HCT116 (cell line): ENCODE measurements around the gene BNC2. TPM values are rescaled to one million over a fixed set of nuclear protein-coding genes. Genes with fewer than 3 reads are reported as not detected.

Source experiments
- ATAC-seq: fragments of 200-7000 bp; cut with Tn5 transposase; 2 replicates; pipeline ENCODE4 v1.9.1; 2020; ENCODE audit warnings: mild to moderate bottlenecking, moderate library complexity
- BruUV-seq: library from RNA; stranded (reverse); fragments of 400-500 nt; replicated peaks from 2 replicates; lab custom pipeline; 2021; lab: Mats Ljungman, UMichigan
- CTCF ChIA-PET: fragments of 300-600 bp; sonication (Branson Sonifier 250); formaldehyde crosslinking; loops from one replicate; lab custom pipeline; 2021; ENCODE audit warnings: antibody characterized with exemption; lab: Charles Lee
- POLR2A ChIA-PET: fragments of 300-600, 350-600 bp; sonication (Branson Sonifier 250); formaldehyde crosslinking; loops from one replicate; lab custom pipeline; 2021; ENCODE audit warnings: antibody characterized with exemption; lab: Charles Lee
- RAD21 ChIA-PET, 2 experiments: fragments of 300-600 bp; sonication (Branson Sonifier 250); formaldehyde crosslinking; loops; one replicate each; lab custom pipeline; 2023; ENCODE audit warnings: low total read pairs in 2 of 2; ENCODE audit not compliant: uncharacterized antibody in 2 of 2, unreplicated experiment in 2 of 2, low non-redundant PET in 1 of 2; lab: Charles Lee
- DNase-seq: peaks from one replicate; pipeline ENCODE4 v3.0.0-alpha.2; 2010; ENCODE audit warnings: low read depth, low spot score
- H2AFZ ChIP-seq: fragments of 200-600 bp; shearing (Covaris generic), sonication (generic); 2 replicates; pipeline ENCODE4 v1.6.1; 2017; ENCODE audit warnings: low read depth, mixed run types, mixed read lengths, antibody characterized with exemption, low read length; ENCODE audit not compliant: poor library complexity, severe bottlenecking
- H3K27ac ChIP-seq: 2 replicates; pipeline ENCODE4 v1.5.1; 2012; ENCODE audit warnings: low read depth, low read length
- H3K27me3 ChIP-seq: fragments of 200-600 bp; sonication (generic); 2 replicates; pipeline ENCODE4 v1.6.1; 2016; ENCODE audit warnings: mixed run types, low read length, mixed read lengths; ENCODE audit not compliant: insufficient read depth
- H3K36me3 ChIP-seq, 2 experiments: fragments of 200-500 bp in 1 of 2; fragments of 200-600 bp in 1 of 2; sonication (Bioruptor generic) in 1 of 2; sonication (generic) in 1 of 2; 2 replicates each; pipeline versions ENCODE4 v1.5.1 to v1.6.1; 2014 to 2016; ENCODE audit warnings: low read length in 2 of 2, inconsistent platforms in 1 of 2, mixed read lengths in 1 of 2, mixed run types in 1 of 2; ENCODE audit not compliant: insufficient read depth in 2 of 2, control insufficient read depth in 1 of 2
- H3K4me1 ChIP-seq, 2 experiments: fragments of 200-600 bp in 1 of 2; sonication (generic) in 1 of 2; 2 replicates each; pipeline versions ENCODE4 v1.5.1 to v1.6.1; 2012 to 2017; ENCODE audit warnings: low read length in 2 of 2, inconsistent platforms in 1 of 2, mild to moderate bottlenecking in 1 of 2, mixed read lengths in 1 of 2, mixed run types in 1 of 2, moderate library complexity in 1 of 2; ENCODE audit not compliant: insufficient read depth in 2 of 2, control insufficient read depth in 1 of 2
- H3K4me2 ChIP-seq: fragments of 200-600 bp; sonication (generic); 2 replicates; pipeline ENCODE4 v1.6.1; 2017; ENCODE audit warnings: mixed run types, low read length, mixed read lengths
- H3K4me3 ChIP-seq, 2 experiments: fragments of 200-600 bp in 1 of 2; sonication (generic) in 1 of 2; replicated peaks in 1 of 2; 2 replicates each; pipeline ENCODE4 v1.5.1; 2011 to 2016; ENCODE audit warnings: low read length in 2 of 2, control low read depth in 1 of 2, low read depth in 1 of 2, mild to moderate bottlenecking in 1 of 2, mixed read lengths in 1 of 2, mixed run types in 1 of 2
- H3K79me2 ChIP-seq: fragments of 200-600 bp; sonication (generic); 2 replicates; pipeline ENCODE4 v1.6.1; 2017; ENCODE audit warnings: mild to moderate bottlenecking, mixed run types, low read length, moderate library complexity, mixed read lengths; ENCODE audit not compliant: insufficient read depth
- H3K9ac ChIP-seq: fragments of 200-600 bp; sonication (generic); 2 replicates; pipeline ENCODE4 v1.6.1; 2016; ENCODE audit warnings: low read length, mixed read lengths
- H3K9me2 ChIP-seq: fragments of 200-600 bp; sonication (generic), shearing (Covaris generic); 2 replicates; pipeline ENCODE4 v1.6.1; 2017; ENCODE audit warnings: mixed run types, mild to moderate bottlenecking, moderate library complexity; ENCODE audit not compliant: insufficient read depth
- H3K9me3 ChIP-seq, 2 experiments: fragments of 200-500 bp in 1 of 2; fragments of 200-600 bp in 1 of 2; sonication (Bioruptor generic) in 1 of 2; sonication (generic) in 1 of 2; 2 replicates each; pipeline ENCODE4 v1.6.1; 2014 to 2017; ENCODE audit warnings: low read length in 2 of 2, mixed read lengths in 2 of 2, inconsistent platforms in 1 of 2, low read depth in 1 of 2, mild to moderate bottlenecking in 1 of 2, mixed run types in 1 of 2, moderate library complexity in 1 of 2; ENCODE audit not compliant: control insufficient read depth in 1 of 2, insufficient read depth in 1 of 2
- H4K20me1 ChIP-seq: fragments of 200-600 bp; sonication (generic), shearing (Covaris generic); 2 replicates; pipeline ENCODE4 v1.6.1; 2017; ENCODE audit warnings: mixed run types, mild to moderate bottlenecking, moderate library complexity; ENCODE audit not compliant: insufficient read depth
- ATF3 ChIP-seq: IDR thresholded peaks from 2 replicates; pipeline ENCODE4 v1.6.1; 2012
- EZH2 ChIP-seq: fragments of 200-600 bp; sonication (generic); IDR thresholded peaks from 2 replicates; pipeline ENCODE4 v1.6.1; 2017; ENCODE audit warnings: antibody characterized with exemption, mixed run types
- EZH2phosphoT487 ChIP-seq: fragments of 200-600 bp; IDR thresholded peaks from 2 replicates; pipeline ENCODE4 v1.6.1; 2018; ENCODE audit warnings: antibody characterized with exemption, borderline replicate concordance
- RAD21 ChIP-seq: IDR thresholded peaks from 2 replicates; pipeline ENCODE4 v1.6.1; 2012; ENCODE audit warnings: low read depth, mild to moderate bottlenecking
- SIN3A ChIP-seq: IDR thresholded peaks from 2 replicates; pipeline ENCODE4 v1.6.1; 2012; ENCODE audit warnings: low read depth
- TCF7L2 ChIP-seq: IDR thresholded peaks from 2 replicates; pipeline ENCODE4 v1.7.0; 2011; ENCODE audit warnings: borderline replicate concordance, inconsistent platforms; ENCODE audit not compliant: insufficient read depth, insufficient read length; ENCODE audit errors: extremely low read depth
- YY1 ChIP-seq: IDR thresholded peaks from 2 replicates; pipeline ENCODE4 v1.6.1; 2011; ENCODE audit warnings: low read length, low read depth, moderate library complexity, mild to moderate bottlenecking; ENCODE audit not compliant: insufficient replicate concordance; ENCODE audit errors: extremely low read depth
- ZBTB33 ChIP-seq: IDR thresholded peaks from 2 replicates; pipeline ENCODE4 v1.6.1; 2011; ENCODE audit warnings: mild to moderate bottlenecking, low read length, moderate library complexity; ENCODE audit not compliant: insufficient replicate concordance; ENCODE audit errors: extremely low read depth
- ZFX ChIP-seq: fragments of 450-650 bp; IDR thresholded peaks from 2 replicates; pipeline ENCODE4 v1.6.1; 2017
- intact Hi-C: fragments of 100-400 bp; cut with micrococcal nuclease; formaldehyde crosslinking; loops from 2 replicates; pipeline ENCODE4 v1.10.0; 2022
- total RNA-seq: library from RNA; stranded (reverse); gene quantifications from one replicate; pipeline ENCODE4 v1.2.1, GENCODE V29; 2021; ENCODE audit not compliant: unreplicated experiment

Gene BNC2
- total RNA-seq, 1 experiment from 2014 or later, result 0.37 TPM

- ATAC-seq (no peak), DNase-seq (no peak)
- H4K20me1 ChIP-seq, result no peaks in the 10 kb centered on the region
- intact Hi-C loops, result no loop called here
- no peak overlapping the region for H2AFZ ChIP-seq
- POLR2A ChIA-PET, result no interaction called here
- no peak overlapping the region for H3K4me2 ChIP-seq
- no peak for TF ChIP-seq YY1
- TF ChIP-seq SIN3A, result no peak
- no peak for TF ChIP-seq ZBTB33
- TF ChIP-seq ATF3, result no peak
- no peak for TF ChIP-seq ZFX
- no peak for TF ChIP-seq EZH2
- BruUV-seq, result no TSS peak
- no peaks in the 10 kb centered on the region for H3K36me3 ChIP-seq
- H3K9ac ChIP-seq, result no peak overlapping the region
- H3K4me1 ChIP-seq, result no peaks in the 10 kb centered on the region
- CTCF ChIA-PET, result no interaction called here
- no peaks in the 10 kb centered on the region for H3K27me3 ChIP-seq
- no peak overlapping the region for H3K4me3 ChIP-seq
- no peaks in the 10 kb centered on the region for H3K9me2 ChIP-seq
- no peaks in the 10 kb centered on the region for H3K9me3 ChIP-seq
- H3K27ac ChIP-seq, result no peak overlapping the region
- H3K79me2 ChIP-seq, result no peaks in the 10 kb centered on the region
- RAD21 ChIA-PET, result no interaction called here
Measured at GRCh38 chr9:16676519-16676918, 194.0 kb downstream of the BNC2 start.

GRCh38 chr9:16675131-16675530 lies 195.3 kb downstream of the BNC2 start:
- CTCF ChIA-PET, result no interaction called here
- RAD21 ChIA-PET, result no interaction called here
- no peak for DNase-seq
- no peak overlapping the region for H2AFZ ChIP-seq
- POLR2A ChIA-PET, result no interaction called here
- intact Hi-C loops, result no loop called here
- no peaks in the 10 kb centered on the region for H3K27me3 ChIP-seq
- no peaks in the 10 kb centered on the region for H3K9me2 ChIP-seq
- TF ChIP-seq RAD21, result no peak
- TF ChIP-seq SIN3A, result no peak
- TF ChIP-seq EZH2phosphoT487, result no peak
- no peak for TF ChIP-seq TCF7L2
- H3K9ac ChIP-seq, result no peak overlapping the region
- no peak overlapping the region for H3K4me2 ChIP-seq
- no peaks in the 10 kb centered on the region for H3K9me3 ChIP-seq
- no peak overlapping the region for H3K27ac ChIP-seq
- no peaks in the 10 kb centered on the region for H4K20me1 ChIP-seq
- H3K4me1 ChIP-seq, result no peaks in the 10 kb centered on the region
- no peaks in the 10 kb centered on the region for H3K79me2 ChIP-seq
- ATAC-seq, result no peak
- no TSS peak for BruUV-seq
- no peaks in the 10 kb centered on the region for H3K36me3 ChIP-seq
- no peak overlapping the region for H3K4me3 ChIP-seq
